IMR-90 (cell line): Measurements from ENCODE around the gene VILL. TPM values are rescaled to one million over a fixed set of nuclear protein-coding genes. Genes with fewer than 3 reads are reported as not detected.

Experiments
- ATAC-seq: fragments of 200-7000 bp; cut with Tn5 transposase; 2 replicates; pipeline ENCODE4 v1.9.1; 2020; ENCODE audit warnings: low read depth, mild to moderate bottlenecking, moderate library complexity
- BruUV-seq: library from RNA; stranded (reverse); fragments of 400-500 nt; replicated peaks from 2 replicates; lab custom pipeline; 2021; lab: Mats Ljungman, UMichigan
- CTCF ChIA-PET: fragments of 300-600 bp; formaldehyde crosslinking; extraction: SDS; loops from one replicate; lab custom pipeline; 2021; ENCODE audit warnings: antibody characterized with exemption; lab: Yijun Ruan, JAX
- POLR2A ChIA-PET: fragments of 300-600 bp; sonication (Branson Sonifier 250); formaldehyde crosslinking; loops from one replicate; lab custom pipeline; 2022; ENCODE audit warnings: antibody characterized with exemption; ENCODE audit not compliant: unreplicated experiment; lab: Charles Lee
- DNase-seq: peaks from one replicate; pipeline ENCODE4 v3.0.0; 2013
- H2AFZ ChIP-seq: replicated peaks from 2 replicates; pipeline ENCODE3; 2013; ENCODE audit warnings: low read length, mild to moderate bottlenecking; ENCODE audit not compliant: poor library complexity
- H2AK5ac ChIP-seq: 2 replicates; pipeline ENCODE4 v1.6.1; 2013; ENCODE audit warnings: low read depth, low read length, inconsistent platforms
- H2AK9ac ChIP-seq: replicated peaks from 2 replicates; pipeline ENCODE3; 2013; ENCODE audit warnings: mild to moderate bottlenecking, low read depth, low read length, moderate library complexity; ENCODE audit not compliant: poor library complexity
- H2BK120ac ChIP-seq: 2 replicates; pipeline ENCODE4 v1.6.1; 2013; ENCODE audit warnings: low read depth, low read length, inconsistent platforms
- H2BK15ac ChIP-seq: 3 replicates; pipeline ENCODE4 v1.6.1; 2013; ENCODE audit warnings: low read depth, low read length, inconsistent platforms
- H2BK20ac ChIP-seq: 2 replicates; pipeline ENCODE4 v1.6.1; 2013; ENCODE audit warnings: low read depth, mild to moderate bottlenecking, inconsistent platforms, low read length, moderate library complexity
- H2BK5ac ChIP-seq: 2 replicates; pipeline ENCODE4 v1.6.1; 2013; ENCODE audit warnings: mild to moderate bottlenecking, low read depth, low read length, inconsistent platforms; ENCODE audit not compliant: poor library complexity, severe bottlenecking
- H3K14ac ChIP-seq: replicated peaks from 2 replicates; pipeline ENCODE4 v1.6.1; 2013; ENCODE audit warnings: low read depth, low read length, inconsistent platforms
- H3K18ac ChIP-seq: 2 replicates; pipeline ENCODE4 v1.6.1; 2013; ENCODE audit warnings: low read depth, low read length, control low read depth
- H3K23ac ChIP-seq: 2 replicates; pipeline ENCODE4 v1.6.1; 2013; ENCODE audit warnings: low read depth, low read length, inconsistent platforms
- H3K27ac ChIP-seq: 2 replicates; pipeline ENCODE4 v1.5.1; 2013; ENCODE audit warnings: mild to moderate bottlenecking, control low read depth, low read length; ENCODE audit not compliant: insufficient read depth
- H3K27me3 ChIP-seq: 2 replicates; pipeline ENCODE4 v1.6.1; 2013; ENCODE audit warnings: low read length; ENCODE audit not compliant: control insufficient read depth, insufficient read depth
- H3K36me3 ChIP-seq: 2 replicates; pipeline ENCODE4 v1.6.1; 2013; ENCODE audit warnings: low read length, mixed read lengths; ENCODE audit not compliant: control insufficient read depth, insufficient read depth
- H3K4ac ChIP-seq: 2 replicates; pipeline ENCODE4 v1.6.1; 2013; ENCODE audit warnings: low read depth, low read length, inconsistent platforms
- H3K4me1 ChIP-seq: 2 replicates; pipeline ENCODE4 v1.6.1; 2013; ENCODE audit warnings: low read length, mixed read lengths; ENCODE audit not compliant: control insufficient read depth, insufficient read depth
- H3K4me2 ChIP-seq: 2 replicates; pipeline ENCODE4 v1.6.1; 2013; ENCODE audit warnings: low read depth, mild to moderate bottlenecking, control low read depth, low read length, moderate library complexity
- H3K4me3 ChIP-seq: 2 replicates; pipeline ENCODE4 v1.5.1; 2013; ENCODE audit warnings: low read depth, mild to moderate bottlenecking, control low read depth, low read length, moderate library complexity; ENCODE audit not compliant: insufficient read depth
- H3K56ac ChIP-seq: 2 replicates; pipeline ENCODE4 v1.6.1; 2013; ENCODE audit warnings: low read length, inconsistent platforms; ENCODE audit not compliant: insufficient read depth; ENCODE audit errors: extremely low read depth
- H3K79me1 ChIP-seq, 2 experiments: 2 replicates each; pipeline ENCODE4 v1.6.1; 2013; ENCODE audit warnings: low read length in 2 of 2, inconsistent platforms in 1 of 2, low read depth in 1 of 2
- H3K9ac ChIP-seq: 2 replicates; pipeline ENCODE4 v1.6.1; 2013; ENCODE audit warnings: low read depth, low read length, control low read depth
- H3K9me1 ChIP-seq: 2 replicates; pipeline ENCODE4 v1.6.1; 2013; ENCODE audit warnings: low read length, inconsistent platforms; ENCODE audit not compliant: insufficient read depth
- H3K9me3 ChIP-seq: 2 replicates; pipeline ENCODE4 v1.6.1; 2013; ENCODE audit warnings: low read length; ENCODE audit not compliant: control insufficient read depth, insufficient read depth
- H4K20me1 ChIP-seq: 2 replicates; pipeline ENCODE4 v1.6.1; 2013; ENCODE audit warnings: low read length, inconsistent platforms; ENCODE audit not compliant: insufficient read depth
- H4K5ac ChIP-seq: 2 replicates; pipeline ENCODE4 v1.6.1; 2013; ENCODE audit warnings: mild to moderate bottlenecking, low read depth, low read length, control low read depth
- H4K8ac ChIP-seq, 2 experiments: 2 replicates each; pipeline ENCODE4 v1.6.1; 2013; ENCODE audit warnings: low read depth in 2 of 2, low read length in 2 of 2, control low read depth in 1 of 2, inconsistent platforms in 1 of 2
- H4K91ac ChIP-seq: 2 replicates; pipeline ENCODE4 v1.6.1; 2013; ENCODE audit warnings: low read depth, low read length, inconsistent platforms; ENCODE audit not compliant: insufficient read depth
- CHD1 ChIP-seq: IDR thresholded peaks from 2 replicates; pipeline ENCODE4 v1.6.1; 2012; ENCODE audit warnings: low read depth, low read length, improper control_type of control experiment
- ELK1 ChIP-seq: fragments of 150-350 bp; IDR thresholded peaks from 2 replicates; pipeline ENCODE4 v1.6.1; 2016; ENCODE audit warnings: low read depth, mild to moderate bottlenecking, low read length, moderate library complexity, borderline replicate concordance
- MAFK ChIP-seq: IDR thresholded peaks from 2 replicates; pipeline ENCODE4 v1.6.1; 2012; ENCODE audit warnings: low read depth, low read length, improper control_type of control experiment
- MAZ ChIP-seq: IDR thresholded peaks from 2 replicates; pipeline ENCODE4 v1.6.1; 2012; ENCODE audit warnings: low read depth, mild to moderate bottlenecking, low read length, improper control_type of control experiment, moderate library complexity, borderline replicate concordance
- RCOR1 ChIP-seq: IDR thresholded peaks from 2 replicates; pipeline ENCODE4 v1.6.1; 2012; ENCODE audit warnings: mild to moderate bottlenecking, low read length, improper control_type of control experiment; ENCODE audit not compliant: insufficient replicate concordance
- SMC3 ChIP-seq: fragments of 150-350 bp; IDR thresholded peaks from 2 replicates; pipeline ENCODE4 v1.6.1; 2016; ENCODE audit warnings: low read depth, mild to moderate bottlenecking, antibody characterized with exemption, low read length, moderate library complexity
- USF2 ChIP-seq: fragments of 150-350 bp; IDR thresholded peaks from 2 replicates; pipeline ENCODE4 v1.6.1; 2017; ENCODE audit warnings: mild to moderate bottlenecking, antibody characterized with exemption, low read length, low read depth
- WGBS, 2 experiments: methylation state at CpG; one replicate each; pipeline versions ENCODE4 v1.1.5 to v1.1.7; 2013; ENCODE audit warnings: missing lambda C conversion rate in 2 of 2; ENCODE audit not compliant: insufficient read length in 1 of 2; ENCODE audit errors: extremely low coverage in 2 of 2; 5-methylcytosine and 5-hydroxymethylcytosine counted together
- dilution Hi-C: fragments of 300-500 bp; cut with HindIII; formaldehyde crosslinking; loops from one replicate; pipeline ENCODE4 v1.14.3; 2018; ENCODE audit warnings: low sequenced_read_pairs; ENCODE audit not compliant: unreplicated experiment
- in situ Hi-C: fragments of 300-500 bp; cut with MboI; formaldehyde crosslinking; loops from 3 replicates; pipeline ENCODE4 v1.14.3; 2019; ENCODE audit warnings: low sequenced_read_pairs, inconsistent platforms, mixed read lengths
- intact Hi-C: fragments of 100-400 bp; cut with micrococcal nuclease; formaldehyde crosslinking; loops from 2 replicates; pipeline ENCODE4 v1.10.0; 2022
- polyA plus RNA-seq, 3 experiments: library from polyadenylated mRNA; depleted of rRNA; stranded (reverse); fragments of >200 nt; gene quantifications; 2 replicates each; pipeline ENCODE4 v1.2.3, GENCODE V29; 2012; ENCODE audit warnings: low replicate concordance in 1 of 3
- total RNA-seq: library from RNA; depleted of rRNA; stranded (reverse); fragments of >200 nt; gene quantifications from 2 replicates; pipeline ENCODE4 v1.2.3, GENCODE V29; 2012

VILL gene
- total and polyA plus RNA-seq, 2 of the 4 experiments (the other 2 are of a cell fraction) = 2.3 to 4.7 TPM

GRCh38 chr3:37945156-37945806, 45.3 kb upstream of the VILL start:
- Histone ChIP-seq H4K5ac (peak overlapping the region; percentile 18), H3K4me1 (peaks cover 30% of the 10 kb centered on the region), H3K9me1 (peaks cover 21% of the 10 kb centered on the region), H3K79me1 (peaks cover 10 to 54% of the 10 kb centered on the region in 2 experiments), H2BK5ac (peak overlapping the region; percentile 66), H3K23ac (peak overlapping the region; percentile 92), H3K36me3 (no peaks in the 10 kb centered on the region), H3K18ac (peak overlapping the region; percentile 77), H3K14ac (peak overlapping the region; percentile 56), H4K91ac (peak overlapping the region; percentile 92), H3K9ac (no peak overlapping the region; the same call in 1 of the 2 replicates), H2AK9ac (no peak overlapping the region), H3K9me3 (no peaks in the 10 kb centered on the region), H2BK20ac (peak overlapping the region; percentile 38), H4K20me1 (peaks cover 7% of the 10 kb centered on the region; the same call in 1 of the 2 replicates), H3K56ac (peak overlapping the region; percentile 48; the same call in 1 of the 2 replicates), H2AFZ (no peak overlapping the region), H2BK15ac (peak overlapping the region; percentile 96; the same call in 1 of the 3 replicates), H3K4me2 (peak overlapping the region; percentile 12), H3K27ac (peak overlapping the region; percentile 96), H3K4ac (peak overlapping the region; percentile 89), H2BK120ac (peak overlapping the region; percentile 97), H4K8ac (peak overlapping the region; percentile 80 to 90), H3K27me3 (no peaks in the 10 kb centered on the region), H2AK5ac (peak overlapping the region; percentile 94), H3K4me3 (no peak overlapping the region)
- BruUV-seq = no TSS peak
- CTCF ChIA-PET = interaction anchor here (0.6 to 1.8 kb wide), 3 partner anchors 10 to 13 kb away, joined by 3 to 4 read pairs (median 3); no protein-coding TSS in a partner anchor
- dilution Hi-C loops (no loop called here), in situ Hi-C loops (no loop called here), intact Hi-C loops (no loop called here)
- TF ChIP-seq MAFK = no peak
- TF ChIP-seq USF2 = no peak
- TF ChIP-seq SMC3 = no peak
- no peak for TF ChIP-seq MAZ
- no peak for TF ChIP-seq RCOR1
- no peak for TF ChIP-seq ELK1
- no peak for TF ChIP-seq CHD1
- POLR2A ChIA-PET = no interaction called here
- no CpG with 5 or more reads among the region's 6 CpGs for WGBS, 2 experiments
- ATAC-seq (no peak), DNase-seq (no peak)
